Activated CD8-positive, alpha-beta memory T cell treated with anti-CD3 and anti-CD28 coated beads for 1 hour (primary cell): ENCODE measurements around the gene GATB.
"Not testable (repeated sequence)": the region's sequence is repeated elsewhere in the genome, so short reads cannot be mapped to it uniquely, and the experiment has no call there.

Experiments used
- DNase-seq, 2 donors: peaks; one replicate each; pipeline ENCODE4 v3.0.0-alpha.2; 2020; ENCODE audit warnings: low read depth in 1 of 2; ENCODE audit errors: extremely low read depth in 1 of 2

Gene GATB

DNA sequence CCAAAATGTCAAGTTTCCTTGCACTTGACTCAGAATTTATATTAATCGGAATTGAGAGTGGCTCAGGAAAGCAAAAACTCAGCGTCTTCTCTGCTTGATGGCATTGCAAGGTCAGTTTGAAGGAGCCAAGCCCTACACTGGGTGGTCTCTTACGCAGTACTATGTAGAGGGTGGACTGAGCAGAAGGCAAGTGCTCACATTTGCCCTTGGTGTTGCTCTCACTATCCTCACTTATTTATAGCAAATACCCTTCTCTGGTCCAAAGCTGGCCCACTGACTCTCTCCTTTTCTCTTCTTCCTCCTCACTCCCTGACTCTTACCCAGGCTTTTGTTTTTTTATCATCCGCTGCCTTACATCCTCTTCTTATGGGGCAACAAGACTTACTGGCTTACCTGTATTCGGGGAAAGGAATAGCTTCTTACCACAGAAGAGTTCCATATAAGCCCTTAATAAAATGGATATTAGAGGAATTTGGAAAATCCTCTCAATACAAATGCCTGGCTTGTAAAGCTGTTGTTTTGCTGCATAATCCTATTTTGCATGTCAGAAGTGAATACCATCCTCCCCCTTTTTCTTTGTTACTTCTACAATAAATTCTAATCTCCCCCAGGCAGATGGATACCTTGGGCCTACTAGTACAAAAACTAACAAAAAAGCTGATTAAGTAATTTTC is 24.8 kb upstream of the GATB start:
- DNase-seq = no peak

DNA sequence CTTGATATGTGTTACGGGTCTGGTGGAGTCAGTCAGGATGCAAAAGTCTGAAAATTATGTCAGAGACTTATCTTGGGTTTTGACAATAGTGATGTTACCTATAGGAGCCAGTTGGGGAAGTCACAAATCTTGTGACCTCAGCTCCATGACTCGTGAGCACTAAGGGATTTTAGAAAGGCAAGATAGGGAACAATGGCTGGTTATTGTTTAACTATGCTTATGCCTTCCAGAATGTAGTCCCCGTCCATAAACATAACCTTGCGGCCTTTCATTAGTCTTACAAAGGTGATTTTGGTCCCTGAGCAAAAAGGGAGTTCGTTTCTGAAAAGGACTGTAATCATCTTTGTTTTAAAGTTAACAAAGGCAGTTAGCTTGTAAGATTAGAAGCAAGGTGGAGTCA is 23.9 kb upstream of the GATB start:
- DNase-seq = no peak

DNA sequence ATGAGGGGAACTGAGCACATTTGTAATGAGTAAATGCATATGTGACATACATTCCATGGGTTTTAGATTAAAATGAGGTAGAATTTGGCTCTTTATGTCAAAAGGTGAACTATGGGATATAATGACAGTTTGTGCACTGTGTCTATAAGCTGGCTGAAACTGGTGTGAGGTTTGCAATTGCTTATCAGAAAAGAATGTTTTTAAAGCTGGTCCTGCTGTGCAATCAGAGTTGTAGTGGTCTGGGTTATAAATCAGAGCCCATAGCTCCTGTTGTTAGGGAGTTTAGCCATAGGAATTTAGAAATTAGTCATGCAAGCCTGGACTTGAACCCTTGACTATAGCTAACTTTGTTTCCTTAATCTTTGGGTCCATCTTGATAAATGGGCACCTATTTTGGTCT is 23.1 kb upstream of the GATB start:
- no peak for DNase-seq

DNA sequence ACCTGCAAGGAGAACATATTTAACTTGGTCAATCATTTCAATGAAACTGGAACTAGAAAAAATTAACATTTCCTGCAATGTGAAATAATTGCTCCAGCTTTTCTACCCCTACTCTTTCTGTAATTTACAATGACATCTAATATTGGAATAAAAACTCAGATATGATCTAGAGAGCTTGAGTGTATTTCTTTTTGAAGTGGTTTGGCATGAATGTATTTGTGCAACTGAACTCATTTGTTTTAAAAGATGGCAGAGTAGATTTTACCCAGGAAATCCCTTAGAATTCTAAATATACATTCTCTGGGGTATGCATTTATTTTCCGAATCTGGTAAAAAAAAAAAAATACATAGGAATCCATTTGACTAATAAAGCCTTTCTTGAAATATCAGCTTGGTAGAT is 21.5 kb upstream of the GATB start:
- no peak for DNase-seq

DNA sequence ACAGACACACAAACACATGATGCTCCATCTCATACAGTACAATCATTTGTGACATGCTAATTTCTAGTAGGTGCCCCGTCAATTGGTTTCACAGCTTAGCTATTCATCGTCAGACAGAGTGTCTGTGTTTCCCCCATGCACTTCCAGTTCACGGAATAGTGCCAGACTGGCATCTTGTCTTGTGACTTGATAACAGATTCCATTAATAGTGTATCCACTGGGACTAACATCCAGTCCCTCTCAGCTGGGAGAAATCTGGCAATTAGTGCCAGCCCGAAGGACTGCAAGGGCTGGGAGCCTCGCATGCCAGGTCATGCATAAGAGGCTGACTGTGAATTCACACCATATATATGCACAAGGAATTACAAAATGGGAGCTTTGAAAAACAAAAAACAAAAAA is 20.2 kb upstream of the GATB start:
- DNase-seq = no peak

DNA sequence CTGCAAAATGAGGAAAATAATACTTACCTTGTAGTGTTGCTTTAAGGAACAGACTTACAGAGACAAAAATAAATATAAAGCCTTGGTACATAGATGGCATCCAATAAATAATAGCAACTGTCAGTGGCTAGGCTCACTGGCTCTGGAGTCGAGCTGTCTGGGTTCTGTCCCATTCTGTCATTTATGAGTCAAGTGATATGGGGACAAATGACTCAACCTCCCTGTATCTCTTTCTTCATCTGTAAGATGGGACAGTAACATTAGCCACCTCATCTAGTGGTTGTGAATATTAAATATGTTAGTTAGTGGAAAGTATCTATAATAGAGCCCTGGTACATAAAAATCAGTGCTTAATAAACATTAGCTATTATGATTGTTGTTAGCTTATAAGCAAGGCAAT is 16.7 kb upstream of the GATB start:
- DNase-seq = no peak

DNA sequence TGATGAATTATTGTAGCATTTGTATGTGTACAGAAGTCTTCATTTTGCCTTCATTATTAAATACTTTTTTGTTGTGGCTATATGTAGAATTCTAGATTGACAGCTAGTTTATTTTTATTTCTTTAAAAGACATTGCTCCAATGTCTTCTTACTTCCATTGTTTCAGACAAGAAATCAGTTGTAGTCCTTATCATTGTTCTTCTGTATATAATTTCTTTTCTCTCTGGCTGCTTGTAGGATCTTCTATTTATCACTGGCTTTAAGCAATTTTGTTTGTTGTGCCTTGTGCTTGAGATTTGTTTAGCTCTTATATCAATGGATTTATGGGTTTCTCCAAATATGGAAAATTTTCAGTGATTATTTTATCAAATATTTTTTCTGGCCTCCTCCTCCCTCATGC is 13.5 kb upstream of the GATB start:
- no peak for DNase-seq

DNA sequence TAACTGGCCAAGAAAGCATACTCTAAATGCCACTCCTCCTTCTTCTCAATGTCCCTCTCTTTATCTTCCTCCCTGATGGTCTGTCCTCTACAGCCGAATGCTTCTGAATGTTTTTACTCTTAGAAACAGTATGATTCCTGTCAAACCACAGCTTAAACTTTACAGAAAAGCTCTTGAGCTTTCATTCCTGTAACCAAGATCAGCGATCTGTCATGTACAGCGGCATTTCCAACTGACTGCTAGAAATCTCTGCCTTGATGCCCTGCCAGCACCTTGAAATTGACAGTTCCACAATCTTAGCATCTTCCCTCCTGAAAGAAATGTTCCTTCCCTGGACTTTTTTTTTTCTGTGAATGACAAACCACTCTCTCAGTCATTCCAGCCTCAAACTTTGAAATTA is 11.5 kb upstream of the GATB start:
- DNase-seq = no peak

DNA sequence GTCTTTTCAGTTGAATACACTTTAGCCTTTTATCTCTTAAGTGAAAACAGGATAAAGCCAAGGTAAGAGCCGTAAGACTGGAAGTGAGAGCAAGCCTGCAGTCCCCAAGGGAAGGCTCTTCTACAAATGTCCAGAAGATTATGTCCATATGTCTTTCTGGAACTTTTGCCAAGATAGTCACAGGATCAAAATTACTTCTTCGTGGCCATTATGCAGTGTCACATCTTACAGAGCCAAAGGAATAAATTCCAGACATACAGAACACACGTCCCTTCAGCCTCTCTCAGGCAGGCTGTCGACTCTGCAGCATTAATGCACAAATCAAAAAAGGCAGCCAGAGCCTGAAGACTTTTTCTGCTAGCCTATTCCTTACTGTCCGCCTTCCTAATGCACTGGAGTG is 10.9 kb upstream of the GATB start:
- DNase-seq = no peak

DNA sequence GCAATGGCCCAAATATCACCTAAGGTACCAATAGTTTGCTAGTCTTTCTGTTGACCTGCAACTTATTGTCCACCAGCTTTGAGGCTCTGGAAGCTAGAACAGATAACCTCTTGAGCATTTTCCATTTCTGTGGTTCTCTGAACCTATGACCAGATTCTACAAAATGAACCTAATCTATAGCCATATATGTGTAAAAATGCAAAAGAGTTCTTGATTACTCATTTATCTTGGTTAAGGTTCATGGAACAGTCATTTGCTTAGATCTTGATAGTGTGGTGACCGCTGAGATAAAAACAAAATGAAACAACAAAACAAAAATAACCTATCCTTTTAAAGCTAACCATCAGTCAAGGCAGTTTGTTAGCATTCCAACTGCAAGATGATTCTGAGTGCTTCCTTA is 9.3 kb upstream of the GATB start:
- no peak for DNase-seq

DNA sequence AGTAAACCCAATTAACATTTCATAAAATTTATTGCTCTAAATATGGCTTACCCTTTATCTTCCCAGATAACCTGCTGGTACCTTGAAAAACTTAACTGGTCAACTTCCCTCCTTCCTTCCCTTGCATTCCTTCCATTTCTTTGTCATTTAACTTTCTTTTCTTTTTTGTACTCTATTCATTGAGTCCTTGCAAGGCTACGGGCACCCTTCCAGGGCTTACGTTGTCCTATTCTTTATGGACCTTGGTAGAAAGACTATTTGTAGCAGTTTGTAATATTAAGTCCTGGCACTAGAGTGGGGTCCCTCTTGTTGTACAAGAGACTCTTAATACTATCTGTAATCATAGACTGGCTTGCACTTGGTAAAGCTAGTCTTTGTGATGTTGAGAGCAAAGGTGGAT is 8.0 kb upstream of the GATB start:
- DNase-seq = no peak

DNA sequence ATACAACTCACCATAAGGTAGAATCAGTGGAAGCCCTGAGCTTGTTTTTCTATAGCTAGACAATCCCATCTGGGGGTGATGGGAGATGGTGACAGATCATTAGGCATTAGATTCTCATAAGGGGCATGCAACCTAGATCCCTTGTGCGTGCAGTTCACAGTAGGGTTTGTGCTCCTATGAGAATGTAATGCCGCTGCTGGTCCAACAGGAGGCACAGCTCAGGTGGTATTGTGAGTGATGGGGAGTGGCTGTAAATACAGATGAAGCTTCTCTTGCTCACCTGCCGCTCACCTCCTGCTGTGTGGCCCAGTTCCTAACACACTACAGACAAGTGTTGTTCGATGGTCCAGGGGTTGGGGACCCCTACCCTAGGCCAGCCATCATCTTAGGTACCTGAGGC is 5.9 kb upstream of the GATB start:
- DNase-seq = no peak

DNA sequence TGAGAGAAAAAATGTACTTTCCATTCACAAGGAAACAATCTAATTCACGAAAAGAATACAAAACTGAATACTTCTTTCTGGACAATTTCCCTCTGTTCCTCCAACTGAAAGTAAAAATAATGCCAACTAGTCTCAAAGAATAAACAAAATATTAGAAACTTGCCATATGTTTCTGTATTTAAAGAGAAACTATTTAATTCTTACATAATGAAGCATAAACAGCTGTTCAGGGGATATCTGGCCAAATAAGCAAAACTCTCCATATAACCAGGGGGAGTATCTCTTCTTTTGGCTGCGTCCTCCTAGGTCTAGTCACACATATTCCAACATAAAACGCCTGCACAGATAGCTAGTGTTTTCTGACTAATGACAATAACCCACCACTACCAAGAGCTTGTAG is 805 bp downstream of the GATB start:
- DNase-seq = no peak

DNA sequence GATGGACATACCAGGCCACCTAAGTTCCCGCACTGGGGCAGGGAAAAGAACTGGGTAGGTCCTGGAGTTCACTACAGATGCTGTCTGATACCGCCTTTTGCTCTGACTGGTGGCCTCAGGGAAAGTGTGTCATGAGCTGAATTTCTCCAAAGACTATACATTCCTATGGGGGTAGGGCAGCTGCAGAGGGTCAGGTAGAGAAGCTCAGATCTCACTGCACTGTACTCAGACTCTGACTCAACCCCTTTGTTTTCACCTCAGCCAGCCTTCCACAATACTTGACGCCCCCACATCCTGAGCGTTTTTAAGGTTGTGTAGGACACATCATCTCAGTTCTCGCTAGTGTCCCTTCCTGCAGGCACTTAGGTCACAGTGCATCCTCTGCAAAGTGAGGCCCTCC is 7.8 kb downstream of the GATB start:
- DNase-seq = no peak

DNA sequence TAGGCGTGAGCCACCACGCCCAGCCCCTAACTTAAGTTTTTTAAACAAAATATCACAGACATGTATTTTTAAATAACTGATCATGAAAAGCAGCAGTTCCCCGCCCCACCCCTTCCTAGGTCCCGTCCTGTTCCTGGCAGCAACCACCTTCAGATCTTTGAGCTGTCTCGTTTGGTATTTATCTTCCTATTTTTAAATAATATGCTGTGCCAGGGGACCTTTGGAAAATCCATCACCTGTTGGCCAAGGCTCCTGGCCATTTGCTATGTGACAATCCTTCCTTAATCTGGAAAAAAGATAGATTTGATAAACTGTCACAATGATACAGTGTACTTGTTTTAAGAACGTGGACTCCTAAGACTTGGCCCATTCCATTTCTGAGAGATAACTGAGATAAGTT is 10.7 kb downstream of the GATB start:
- no peak for DNase-seq

DNA sequence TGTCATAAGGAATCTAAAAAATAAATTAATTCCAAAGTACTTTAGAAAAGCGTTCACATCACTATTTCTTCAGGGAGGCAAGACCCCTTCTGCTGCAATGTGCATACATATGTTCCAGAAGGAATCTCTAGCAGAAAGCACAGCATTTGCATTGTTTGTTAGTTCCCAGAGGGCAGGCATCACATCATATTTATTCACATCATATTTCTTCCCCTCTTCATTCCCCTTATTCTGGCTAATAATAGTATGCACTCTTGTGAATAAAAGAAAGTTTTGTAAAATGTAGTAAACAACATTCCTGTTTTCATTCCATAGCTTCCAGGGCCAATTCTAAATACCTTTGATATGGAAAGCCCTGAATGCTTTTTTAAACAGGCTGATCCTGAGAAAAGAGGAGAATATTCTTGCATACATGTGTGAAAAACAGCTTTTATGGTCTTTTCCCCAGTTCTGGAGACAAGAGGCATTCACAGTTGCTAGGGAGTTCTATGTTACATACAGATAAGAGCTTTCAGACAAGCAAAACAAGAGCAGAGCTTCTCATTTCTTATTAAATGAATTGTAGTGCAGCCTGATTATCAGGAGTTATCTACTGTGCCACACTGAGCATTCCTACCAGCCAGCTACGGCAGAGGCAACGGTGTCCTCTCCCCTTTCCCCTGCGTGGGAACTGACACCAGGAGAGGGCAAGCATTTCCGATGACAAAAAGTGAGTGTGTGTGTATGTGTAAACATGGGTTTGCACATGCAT is 15.2 kb downstream of the GATB start:
- no peak for DNase-seq

DNA sequence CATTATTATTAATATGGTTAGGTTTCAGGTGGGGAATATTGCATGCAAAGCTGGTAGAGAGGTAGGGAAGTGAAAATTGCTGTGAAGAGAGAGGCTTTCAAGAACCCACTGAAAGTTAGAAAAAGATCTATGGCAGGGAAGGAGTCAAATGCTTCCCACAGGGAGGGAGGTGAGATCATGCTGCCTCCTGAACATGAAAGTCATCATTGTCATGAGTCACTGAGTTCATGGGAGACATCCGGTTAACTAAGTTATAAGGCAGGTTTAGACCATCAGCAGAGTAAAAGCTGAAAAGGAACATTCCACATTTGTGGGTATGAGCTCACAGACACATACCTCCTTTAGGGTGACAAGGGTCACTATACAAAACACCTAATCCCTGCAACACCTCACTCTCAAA is 16.2 kb downstream of the GATB start:
- DNase-seq = no peak

DNA sequence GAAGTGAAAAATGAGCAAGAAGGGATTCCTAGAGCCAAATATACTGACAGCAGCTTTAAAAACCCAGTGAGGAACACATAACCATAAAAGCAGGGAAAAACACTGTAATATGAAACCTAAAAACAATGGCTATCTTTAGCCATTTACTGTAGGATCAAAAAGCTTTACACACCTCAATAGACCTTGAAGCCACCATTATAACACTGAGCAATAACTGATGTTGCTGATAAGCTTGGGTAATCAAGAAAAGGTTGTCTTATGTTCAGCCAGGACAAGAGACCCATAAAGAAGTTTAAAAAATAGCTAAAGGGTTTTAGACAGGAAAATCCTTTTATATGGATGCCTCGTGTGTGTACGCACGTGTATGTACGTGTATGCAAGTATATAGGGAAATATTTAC is 16.9 kb downstream of the GATB start:
- DNase-seq = no peak

DNA sequence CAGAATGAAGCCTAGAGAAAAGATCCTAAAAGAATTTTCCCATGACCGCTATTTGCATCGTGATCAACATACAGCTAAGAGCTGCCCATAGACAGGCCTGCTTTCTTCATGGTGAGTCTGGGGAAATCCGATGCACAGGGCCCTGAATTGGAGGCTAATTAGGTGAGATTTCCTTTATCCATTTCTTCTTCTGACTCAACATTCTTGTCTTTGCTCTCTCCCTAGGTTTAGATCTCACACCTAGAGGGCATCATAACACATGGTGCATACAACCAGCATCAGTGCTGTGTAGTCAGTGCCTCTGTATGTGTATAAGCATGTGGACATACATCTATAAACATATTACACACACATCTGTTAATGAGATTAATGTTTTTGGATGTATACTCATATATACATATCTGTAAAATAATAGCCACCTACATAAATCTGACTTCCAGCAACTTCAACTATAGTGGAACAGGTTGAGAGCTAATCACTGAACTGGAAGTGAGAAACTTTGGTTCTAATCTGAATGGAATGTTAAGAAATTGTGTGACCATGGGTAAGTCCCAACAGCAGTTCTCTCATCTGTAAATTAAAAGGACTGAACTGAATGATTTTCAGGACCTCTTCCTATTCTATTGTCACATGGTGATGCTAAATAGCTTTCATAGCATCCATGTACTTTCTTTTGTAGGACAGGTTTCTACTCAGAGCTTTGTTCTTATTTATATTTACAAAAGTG is 17.5 kb downstream of the GATB start:
- DNase-seq = no peak

DNA sequence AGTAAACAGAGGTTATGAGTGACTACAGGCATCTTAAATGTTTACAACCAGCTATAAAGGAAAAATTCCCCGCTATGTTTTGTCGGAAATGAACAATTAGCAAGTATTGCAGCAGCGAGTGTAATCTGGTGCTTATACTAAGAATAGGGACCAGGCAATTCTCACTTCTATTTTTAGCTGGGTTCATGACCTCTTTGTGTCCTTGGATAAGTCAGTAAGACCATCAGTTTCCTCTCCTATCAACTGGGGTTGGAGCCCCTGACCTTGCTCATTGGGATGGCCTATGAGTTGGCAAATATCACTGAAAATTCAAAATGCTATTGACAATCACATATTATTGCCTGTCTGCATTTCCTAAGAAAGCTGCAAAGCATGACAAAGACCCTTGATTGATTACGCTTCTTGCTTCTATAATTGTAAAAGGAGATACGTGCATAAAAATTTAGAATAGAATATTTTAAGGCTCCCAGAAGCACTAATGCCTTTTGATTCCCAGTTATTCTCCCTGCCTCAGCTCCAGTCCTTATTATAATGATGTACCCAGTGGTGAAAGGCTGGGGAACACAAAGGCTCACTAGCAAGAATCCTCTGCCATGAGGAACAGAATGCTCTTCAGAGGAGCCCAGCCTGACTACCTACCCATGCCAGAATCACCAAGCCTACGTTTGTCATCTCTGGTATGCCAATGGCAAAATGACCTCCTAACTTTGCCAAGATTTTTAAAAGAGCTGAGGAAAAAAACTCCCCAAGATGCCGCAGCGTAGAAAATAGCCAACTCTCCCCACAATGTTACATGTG is 21.9 kb downstream of the GATB start:
- no peak for DNase-seq

DNA sequence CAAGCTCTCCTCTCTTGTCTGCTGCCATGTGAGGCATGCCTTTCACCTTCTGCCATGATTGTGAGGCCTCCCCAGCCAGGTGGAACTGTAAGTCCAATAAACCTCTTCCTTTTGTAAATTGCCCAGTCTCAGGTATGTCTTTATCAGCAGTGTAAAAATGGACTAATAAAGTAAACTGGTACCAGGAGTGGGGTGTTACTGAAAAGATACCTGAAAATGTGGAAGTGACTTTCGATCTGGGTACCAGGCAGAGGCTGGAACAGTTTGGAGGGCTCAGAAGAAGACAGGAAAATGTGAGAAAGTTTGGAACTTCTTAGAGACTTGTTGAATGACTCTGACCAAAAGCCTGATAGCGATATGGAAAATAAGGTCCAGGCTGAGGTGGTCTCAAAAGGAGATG is 24.0 kb downstream of the GATB start:
- DNase-seq = not testable (repeated sequence)
